Measurements from ENCODE around the gene AKT3.

GRCh38 chr1:243851257-243851756, 1.3 kb upstream of the AKT3 start:
- TF ChIP-seq POLR2A (IDR thresholded peaks at IDR 0.05; ENCODE audit: low read depth, low read length) = no peak
- no peak for TF ChIP-seq TAF1 (IDR thresholded peaks at IDR 0.05; ENCODE audit: low read depth, low read length)

Data from GM12891 (cell line).